IPS-18c (cell line): Measurements from ENCODE around the gene CD8B.

Experiments
- H3K4me3 ChIP-seq: 2 replicates; pipeline ENCODE4 v1.7.0; 2013; ENCODE audit warnings: low read depth, mild to moderate bottlenecking, low read length, moderate library complexity; ENCODE audit not compliant: insufficient read depth
- H3K9me3 ChIP-seq: one replicate; pipeline ENCODE4 v1.6.1; 2013; ENCODE audit warnings: mild to moderate bottlenecking, low read length, moderate library complexity; ENCODE audit not compliant: control insufficient read depth, insufficient read depth

The CD8B gene

DNA sequence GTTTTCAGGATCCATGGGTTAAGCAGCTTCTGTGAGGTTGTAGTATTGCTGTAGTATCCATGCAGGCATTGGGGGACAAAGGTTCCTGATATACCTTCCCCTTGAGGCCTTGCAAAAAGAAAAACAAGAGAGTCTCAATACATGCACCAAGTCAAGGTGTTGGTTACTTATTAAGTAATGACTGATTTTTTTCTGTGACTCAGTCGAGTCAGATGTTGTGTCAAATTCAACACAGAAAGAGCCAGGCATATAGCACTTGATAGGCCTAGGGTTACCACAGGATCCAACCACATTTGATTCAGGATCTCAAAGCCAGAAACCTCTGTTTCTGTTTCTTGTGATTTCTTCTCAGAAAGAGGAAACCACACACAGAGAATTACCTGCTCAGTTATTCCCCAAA, 46.1 kb downstream of the CD8B start:
- no peaks in the 10 kb centered on the region for H3K9me3 ChIP-seq

DNA sequence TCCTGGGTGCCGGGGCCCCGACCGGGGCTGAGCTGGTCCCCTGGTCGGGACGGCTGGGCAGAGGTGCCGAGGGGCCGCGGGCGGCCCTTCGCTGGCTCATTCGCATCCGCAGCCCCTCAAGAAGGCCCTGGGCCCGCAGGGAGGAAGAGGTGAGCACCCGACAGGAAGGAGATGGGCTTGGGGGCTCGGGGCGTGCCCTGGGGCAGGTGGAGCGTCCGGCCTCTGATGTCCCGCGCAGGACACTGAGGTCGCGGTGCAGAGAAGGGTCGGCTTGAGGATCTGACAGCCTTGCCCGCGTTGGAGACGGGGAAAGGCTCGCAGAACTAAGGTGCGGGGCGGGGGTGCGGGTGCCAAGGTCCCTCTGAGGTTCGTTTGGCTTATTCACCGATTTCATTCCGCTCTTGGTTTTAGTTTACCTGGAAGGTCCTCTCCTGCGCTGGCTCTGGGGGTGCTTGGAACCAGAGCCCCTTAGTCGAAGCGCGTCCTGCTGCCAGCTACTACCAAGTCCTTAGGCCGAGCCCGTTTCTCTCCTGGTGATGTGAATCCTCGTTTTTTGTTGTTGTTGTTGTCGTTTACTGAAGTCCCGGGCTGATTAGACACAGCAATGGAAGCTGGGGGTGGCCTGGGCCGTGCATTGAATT, 52.1 kb downstream of the CD8B start:
- Histone ChIP-seq H3K9me3 (no peaks in the 10 kb centered on the region), H3K4me3 (no peak overlapping the region)

More for the DNA sequence above, 46.1 kb downstream of the CD8B start:
- no peak overlapping the region for H3K4me3 ChIP-seq

DNA sequence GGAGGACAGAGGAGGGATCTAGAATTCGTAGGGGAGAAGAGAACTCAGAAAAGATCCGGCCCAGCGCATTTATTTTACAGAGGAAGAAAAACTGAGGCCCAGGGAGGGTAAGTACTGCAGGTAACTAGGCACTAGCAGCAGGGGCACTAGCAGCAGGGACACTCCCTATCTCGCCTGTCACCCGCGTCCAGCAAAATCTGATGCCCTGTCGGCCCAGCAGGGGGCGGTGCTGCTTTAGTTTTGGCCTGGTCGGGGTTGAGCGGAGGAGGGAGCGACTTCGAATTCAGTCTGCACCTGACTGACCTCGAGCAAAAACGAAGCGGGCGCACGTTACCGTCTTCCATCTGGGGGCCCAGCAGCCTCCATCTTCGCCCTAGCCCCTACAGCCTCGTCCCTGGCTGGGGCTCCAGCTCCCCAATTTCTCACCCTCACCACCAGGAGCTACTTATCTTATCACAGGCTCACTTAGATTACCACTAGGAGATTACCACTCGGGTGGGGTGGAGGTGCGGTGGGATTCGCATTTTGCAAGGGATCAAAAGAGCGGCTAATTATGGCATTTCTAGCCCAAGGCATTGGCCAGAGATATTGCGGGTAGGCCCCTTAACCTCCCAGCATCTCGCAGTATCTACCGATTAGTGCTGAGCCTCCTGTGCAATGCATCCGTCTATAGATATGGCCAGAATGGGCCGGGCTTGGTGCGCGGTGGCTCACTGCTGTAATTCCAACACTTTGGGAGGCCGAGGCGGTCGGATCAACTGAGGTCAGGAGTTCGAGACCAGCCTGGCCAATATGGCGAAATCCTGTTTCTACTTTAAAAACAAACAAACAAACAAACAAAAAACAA, 53.1 kb downstream of the CD8B start:
- no peaks in the 10 kb centered on the region for H3K9me3 ChIP-seq
- H3K4me3 ChIP-seq: peak overlapping the region; percentile 57; the same call in 1 of the 2 replicates

DNA sequence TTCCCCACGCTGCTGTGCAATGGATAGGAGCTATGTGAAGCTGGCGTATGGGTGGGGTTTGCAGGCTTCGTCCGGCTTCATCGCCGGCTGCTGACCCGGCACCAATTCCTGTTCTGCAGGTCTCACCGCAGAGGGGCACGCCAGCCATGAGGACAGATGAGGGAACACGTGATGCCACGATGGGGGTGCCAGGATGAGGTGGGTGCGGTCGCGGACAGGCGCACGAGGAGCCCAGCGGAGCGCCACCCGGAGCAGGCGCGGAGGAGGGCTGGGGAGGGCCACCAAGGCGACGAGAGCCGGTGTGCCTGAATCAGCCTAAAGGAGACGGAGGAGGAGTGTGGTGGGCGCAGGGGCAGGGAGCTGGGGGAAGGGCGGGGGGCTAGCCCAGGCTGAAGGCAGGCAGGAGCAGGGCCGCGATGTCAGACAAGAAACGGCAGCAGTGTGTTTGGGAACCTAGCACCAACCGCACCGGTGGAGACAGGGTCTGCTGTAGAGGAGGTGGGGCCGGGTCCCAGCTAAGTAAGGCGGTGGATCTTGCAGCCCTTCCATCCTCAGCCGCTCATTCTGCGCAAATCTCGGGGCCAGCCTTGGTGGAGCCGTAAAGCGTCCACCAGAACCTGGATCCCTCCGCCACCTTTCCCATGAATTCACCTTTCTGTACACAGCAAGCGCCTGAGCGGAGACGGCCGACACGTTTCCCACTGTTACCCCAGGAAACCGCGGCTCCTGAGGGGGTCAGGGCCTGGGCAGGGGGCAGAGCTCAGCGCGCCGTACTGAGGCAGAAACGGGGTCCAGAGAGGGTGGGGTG, 54.0 kb downstream of the CD8B start:
- Histone ChIP-seq H3K4me3 (peak overlapping the region; percentile 57), H3K9me3 (no peaks in the 10 kb centered on the region)

DNA sequence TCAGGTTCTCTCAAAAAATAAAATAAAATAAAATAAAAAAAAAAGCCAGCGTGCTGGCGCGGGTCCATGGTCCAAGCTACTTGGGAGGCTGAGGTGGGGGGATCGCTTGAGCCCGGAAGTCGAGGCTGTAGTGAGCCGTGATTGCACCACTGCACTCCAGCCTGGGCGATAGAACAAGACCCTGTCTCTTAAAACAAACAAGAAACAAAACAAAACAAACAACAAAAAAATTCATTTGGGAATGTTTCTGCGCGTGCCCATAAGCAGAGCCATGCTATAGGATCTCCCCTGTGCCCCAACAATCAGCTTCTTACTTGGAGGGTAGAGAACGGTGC, 54.6 kb downstream of the CD8B start:
- Histone ChIP-seq H3K4me3 (peak overlapping the region; percentile 57; the same call in 1 of the 2 replicates), H3K9me3 (no peaks in the 10 kb centered on the region)

DNA sequence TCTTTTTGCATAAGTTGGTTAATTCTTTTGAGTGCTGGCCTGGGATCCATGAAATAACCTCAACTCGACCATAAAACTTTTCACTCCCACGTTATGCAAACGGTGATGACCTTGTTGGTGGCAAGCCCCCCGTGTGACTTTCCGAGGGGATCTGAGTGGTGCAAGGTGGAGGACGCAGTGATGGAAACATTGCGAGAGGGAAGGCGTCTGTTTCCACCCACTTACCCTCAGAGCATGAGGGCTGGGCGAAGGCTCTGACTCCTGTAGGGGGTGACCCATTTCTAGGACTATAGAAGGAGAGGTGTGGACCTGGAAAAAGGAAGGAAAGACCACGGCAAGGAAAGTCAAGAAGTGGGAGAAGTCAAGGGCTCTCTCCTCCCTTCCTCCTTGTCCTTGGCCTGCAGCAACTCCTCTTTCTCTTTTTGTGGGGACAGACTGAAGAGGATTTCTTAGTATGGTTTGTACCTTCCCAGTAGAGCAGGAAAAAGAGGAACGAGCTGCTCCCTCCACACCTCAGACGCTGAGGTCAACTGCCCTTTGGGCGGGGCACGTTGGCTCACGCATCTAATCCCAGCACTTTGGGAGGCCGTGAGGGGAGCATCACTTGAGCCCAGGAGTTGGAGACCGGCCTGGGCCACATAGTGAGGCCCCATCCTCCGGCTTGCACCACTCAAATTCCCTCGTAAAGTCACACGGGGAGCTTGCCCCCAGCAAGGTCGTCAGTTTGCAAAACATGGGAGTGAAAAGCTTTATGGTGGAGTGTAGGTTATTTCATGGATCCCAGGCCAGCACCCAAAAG, 55.4 kb downstream of the CD8B start:
- no peak overlapping the region for H3K4me3 ChIP-seq

DNA sequence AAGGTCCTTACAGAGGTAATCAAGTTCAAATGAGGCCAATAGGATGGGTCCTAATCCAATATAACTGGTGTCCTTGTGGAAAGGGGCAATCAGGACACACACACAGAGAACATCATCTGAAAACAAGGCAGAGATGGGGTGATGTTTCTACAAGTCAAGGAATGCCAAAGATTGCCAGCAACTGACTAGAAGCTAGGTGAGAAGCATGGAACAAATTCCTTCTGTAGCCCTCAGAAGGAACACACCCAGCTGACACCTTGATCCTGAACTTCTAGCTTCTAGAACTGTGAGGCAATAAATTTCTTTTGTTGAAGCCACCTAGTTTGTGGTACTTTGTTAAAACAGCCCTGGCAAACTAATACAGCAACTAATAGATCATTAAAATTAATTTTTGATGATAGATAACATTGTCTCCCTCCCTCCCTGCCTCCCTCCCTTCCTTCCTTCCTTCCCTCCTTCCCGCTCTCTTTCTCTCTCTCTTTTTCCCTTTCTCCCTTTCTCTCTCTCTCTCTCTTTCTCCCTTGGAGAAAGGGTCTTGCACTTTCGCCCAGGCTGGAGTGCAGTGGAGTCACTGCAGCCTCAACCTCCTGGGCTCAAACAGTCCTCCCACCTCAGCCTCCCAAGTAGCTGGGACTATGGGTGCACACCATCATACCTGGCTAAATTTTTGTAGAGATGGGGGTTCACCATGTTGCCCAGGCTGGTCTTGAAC, 60.7 kb downstream of the CD8B start:
- Histone ChIP-seq H3K9me3 (peaks cover 2% of the 10 kb centered on the region), H3K4me3 (no peak overlapping the region)

More for the DNA sequence above, 55.4 kb downstream of the CD8B start:
- H3K9me3 ChIP-seq: no peaks in the 10 kb centered on the region

DNA sequence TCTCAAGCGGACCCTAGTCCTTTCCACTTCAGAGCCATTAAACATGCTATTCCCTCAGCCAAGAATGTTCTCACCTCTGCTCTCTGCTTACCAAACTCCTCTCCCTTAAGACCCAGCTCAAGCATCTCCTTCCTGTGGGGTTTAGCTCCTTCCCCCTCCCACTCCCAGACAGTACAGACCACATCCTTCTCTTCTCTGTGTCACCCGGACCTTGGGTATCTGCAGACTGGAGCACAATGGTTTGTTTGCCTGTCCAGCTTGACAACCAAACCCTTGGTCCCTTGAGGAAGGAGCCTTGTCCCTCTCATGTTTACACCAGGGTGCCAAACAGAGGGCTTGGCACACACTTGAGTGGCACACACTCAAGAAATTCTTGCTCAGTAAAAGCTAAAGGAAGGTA, 66.8 kb downstream of the CD8B start:
- H3K9me3 ChIP-seq: peaks cover 5% of the 10 kb centered on the region
- H3K4me3 ChIP-seq: no peak overlapping the region; the same call in 1 of the 2 replicates

DNA sequence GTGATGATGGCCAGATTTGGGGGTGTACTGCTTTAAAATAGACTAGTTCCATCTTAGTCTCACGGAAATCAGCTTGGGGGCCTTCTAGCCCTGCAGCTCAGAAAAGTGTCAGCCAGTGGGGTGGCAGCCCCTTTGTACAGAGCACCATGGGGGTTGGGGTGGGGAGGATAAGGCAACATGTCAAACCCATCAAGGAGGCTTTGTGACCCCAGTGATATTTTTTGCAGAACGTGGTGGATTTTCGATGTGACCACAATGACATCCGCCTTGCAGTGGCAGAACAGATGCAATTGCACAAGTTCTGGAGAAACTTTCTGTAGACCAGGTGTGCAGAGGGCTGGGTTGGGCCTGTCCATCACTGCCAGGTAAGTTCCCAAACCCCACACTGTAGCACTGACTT, 67.9 kb downstream of the CD8B start:
- peaks cover 8% of the 10 kb centered on the region for H3K9me3 ChIP-seq
- no peak overlapping the region for H3K4me3 ChIP-seq

DNA sequence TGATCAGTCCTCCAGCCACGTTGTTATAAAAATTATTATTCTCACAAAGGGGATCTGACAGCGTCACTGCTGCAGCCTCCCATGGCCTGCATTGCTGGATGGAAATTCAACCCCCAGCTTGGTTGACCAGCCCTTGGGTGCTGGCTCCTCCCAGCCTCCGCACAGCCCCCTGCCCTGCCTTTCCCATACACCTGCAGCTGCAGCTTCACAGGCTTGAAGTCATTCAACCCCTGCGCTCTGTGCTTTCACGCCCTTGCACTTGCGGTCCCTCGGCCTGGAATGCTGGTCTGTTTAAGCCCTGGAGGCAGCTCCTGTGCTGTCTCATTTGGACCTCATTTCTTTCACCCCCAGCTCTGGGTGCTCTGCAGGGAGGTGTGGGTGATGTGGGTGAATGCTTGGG, 70.1 kb downstream of the CD8B start:
- Histone ChIP-seq H3K9me3 (peaks cover 7% of the 10 kb centered on the region), H3K4me3 (no peak overlapping the region)

DNA sequence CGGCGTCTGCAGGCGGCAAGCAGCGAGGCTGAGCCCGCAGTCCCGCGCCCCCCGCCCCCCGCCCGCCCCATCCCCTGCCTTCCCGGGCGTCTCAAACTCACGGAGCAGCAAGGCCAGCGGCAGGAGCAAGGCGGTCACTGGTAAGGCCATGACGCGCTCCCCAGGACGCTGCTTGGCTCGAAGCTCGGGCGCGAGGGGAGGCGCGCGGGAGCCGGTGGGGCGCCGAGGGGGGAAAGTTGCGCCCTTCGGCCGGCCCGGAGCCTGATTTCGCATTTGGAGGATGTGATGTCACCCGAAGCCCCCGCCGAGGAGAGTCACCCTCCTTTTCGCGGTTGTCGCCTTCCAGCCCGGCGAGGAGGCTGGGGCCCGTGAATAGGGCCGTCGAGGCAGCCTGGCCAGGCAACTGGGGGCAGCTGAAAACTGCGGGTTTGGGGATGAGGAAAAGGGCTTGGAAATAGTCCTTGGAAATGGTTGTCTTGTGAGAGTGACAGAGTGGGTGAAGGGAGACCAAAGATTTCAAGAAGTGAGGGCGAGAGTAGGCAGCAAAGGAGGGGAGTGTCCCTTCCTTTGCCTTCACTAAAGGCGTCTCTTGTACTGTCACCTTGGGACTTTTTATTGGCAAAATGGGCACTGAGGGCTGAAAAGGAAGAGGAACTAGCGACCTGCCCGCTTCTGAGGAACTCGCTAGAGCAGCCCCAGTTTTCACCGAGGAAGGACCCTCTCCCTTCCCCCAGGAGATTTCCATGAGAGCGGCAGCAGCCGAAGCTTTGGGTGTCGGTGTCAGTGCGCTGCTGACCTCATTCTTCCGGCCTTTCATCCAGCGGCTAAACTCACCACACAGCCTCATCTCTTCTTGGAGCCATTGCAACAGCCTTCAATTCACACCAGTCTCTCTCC, 70.8 kb downstream of the CD8B start, which contains the start of gene CD8A:
CD8A (minus strand) TSS at position 238 of the 897 bp plus-strand sequence; CDS start at position 150, 88 bp downstream.
- H3K9me3 ChIP-seq: peaks cover 6% of the 10 kb centered on the region
- peak within 1 kb of the TSS; percentile 36 for H3K4me3 ChIP-seq

DNA sequence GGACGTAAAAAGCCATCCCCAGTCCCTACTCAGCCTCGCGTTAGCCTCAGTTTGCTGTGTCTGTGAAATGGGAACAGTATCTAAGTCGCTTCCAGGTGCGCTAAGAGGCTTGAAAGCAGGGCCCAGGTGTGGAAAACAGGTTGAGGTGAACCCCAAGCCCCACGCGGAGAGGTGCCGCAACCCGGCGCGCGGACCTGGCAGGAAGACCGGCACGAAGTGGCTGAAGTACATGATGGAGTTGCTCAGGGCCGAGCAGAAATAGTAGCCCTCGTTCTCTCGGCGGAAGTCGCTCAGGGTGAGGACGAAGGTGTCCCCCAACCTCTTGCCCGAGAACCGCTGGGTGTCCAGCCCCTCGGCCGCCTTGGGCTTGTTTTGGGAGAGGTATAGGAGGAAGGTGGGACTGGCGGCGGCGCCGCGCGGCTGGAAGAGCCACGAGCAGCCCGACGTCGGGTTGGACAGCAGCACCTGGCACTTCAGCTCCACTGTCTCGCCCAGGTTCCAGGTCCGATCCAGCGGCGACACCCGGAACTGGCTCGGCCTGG, 71.5 kb downstream of the CD8B start:
- H3K4me3 ChIP-seq: peak overlapping the region; percentile 21; the same call in 1 of the 2 replicates
- peaks cover 6% of the 10 kb centered on the region for H3K9me3 ChIP-seq

DNA sequence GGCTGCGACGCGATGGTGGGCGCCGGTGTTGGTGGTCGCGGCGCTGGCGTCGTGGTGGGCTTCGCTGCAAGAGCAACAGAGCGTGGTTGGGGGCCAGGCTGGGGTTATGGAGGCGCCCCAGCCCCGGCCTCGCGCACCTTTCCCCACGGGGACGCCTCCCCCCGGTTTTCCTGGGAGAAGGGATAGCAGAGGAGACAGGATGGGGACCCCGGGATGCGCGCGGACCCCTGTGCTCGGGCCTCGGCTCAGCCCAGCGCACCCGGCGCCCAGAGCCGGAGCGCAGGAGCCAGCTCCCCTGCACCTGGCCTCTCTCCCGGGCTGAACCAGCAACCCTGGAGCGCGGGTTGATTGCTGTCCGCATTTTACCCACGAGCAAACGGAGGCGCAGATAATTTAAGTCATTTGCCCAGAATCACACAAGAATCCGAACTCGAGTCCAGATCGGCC, 72.0 kb downstream of the CD8B start:
- Histone ChIP-seq H3K4me3 (peak overlapping the region; percentile 31), H3K9me3 (peaks cover 6% of the 10 kb centered on the region)

DNA sequence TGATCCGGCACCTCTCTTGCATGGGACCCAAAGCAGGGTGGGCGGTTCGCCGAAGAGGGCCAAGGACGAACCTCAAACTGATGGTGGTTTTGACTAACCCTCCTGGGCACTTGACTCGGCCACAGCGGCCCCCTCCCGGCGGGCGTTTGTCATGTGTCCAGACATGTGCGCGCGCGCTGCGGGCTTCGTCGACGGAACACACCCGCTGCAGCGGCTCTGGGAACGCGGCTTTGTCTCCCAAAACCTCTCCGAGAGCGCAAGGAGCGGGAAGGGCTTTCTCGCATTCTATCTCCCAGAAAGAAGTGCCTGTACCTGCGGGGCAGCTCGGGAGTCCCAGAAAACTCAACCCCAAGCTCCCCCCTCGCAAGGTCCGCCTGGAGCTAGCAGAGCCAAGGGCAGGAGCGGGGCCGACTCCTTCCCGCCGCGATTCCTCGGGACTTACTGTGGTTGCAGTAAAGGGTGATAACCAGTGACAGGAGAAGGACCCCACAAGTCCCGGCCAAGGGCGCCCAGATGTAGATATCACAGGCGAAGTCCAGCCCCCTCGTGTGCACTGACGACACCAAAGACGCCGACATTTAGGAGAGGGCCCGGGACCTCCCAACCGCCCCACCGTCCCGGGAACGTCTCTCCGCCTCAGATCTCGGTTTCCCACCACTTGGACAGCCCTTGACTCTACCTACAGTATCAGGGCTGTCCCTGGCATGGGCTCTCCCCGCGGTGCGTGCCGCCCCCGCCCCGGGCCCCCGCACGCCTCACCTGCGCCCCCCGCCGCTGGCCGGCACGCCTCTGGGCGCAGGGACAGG, 72.6 kb downstream of the CD8B start:
- peaks cover 6% of the 10 kb centered on the region for H3K9me3 ChIP-seq
- peak overlapping the region; percentile 31 for H3K4me3 ChIP-seq
